ENCODE measurements around the gene TRERF1.

The TRERF1 gene

DNA sequence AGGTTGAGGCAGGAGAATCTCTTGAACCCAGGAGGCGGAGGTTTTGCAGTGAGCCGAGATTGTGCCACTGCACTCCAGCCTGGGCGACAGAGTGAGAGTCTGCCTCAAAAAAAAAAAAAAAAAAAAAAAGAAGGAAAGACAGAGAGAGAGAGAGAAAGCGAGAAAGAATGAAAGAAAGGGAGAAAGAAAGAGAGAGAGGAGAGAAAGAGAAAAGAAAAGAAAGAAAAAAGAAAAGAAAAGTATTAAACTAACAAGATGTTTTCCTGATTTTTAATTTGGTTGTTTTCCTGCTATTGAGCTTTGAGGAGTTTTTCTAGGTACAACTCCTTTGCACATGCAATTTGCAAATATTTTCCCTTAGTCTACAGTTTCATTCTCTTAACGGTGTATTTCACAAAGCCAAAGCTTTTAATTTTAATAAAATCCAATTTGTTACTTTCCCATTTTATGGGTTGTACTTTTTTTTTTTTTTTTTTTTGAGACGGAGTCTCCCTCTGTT lies 10.8 kb upstream of the TRERF1 start:
- H3K9ac ChIP-seq (ENCODE audit: low read depth, low read length), result no peak overlapping the region
- peaks cover 2% of the 10 kb centered on the region for H3K4me1 ChIP-seq (ENCODE audit: control insufficient read depth, insufficient read depth, low read length)
- peaks cover 3% of the 10 kb centered on the region for H3K9me3 ChIP-seq (ENCODE audit: control insufficient read depth, insufficient read depth, low read length)
- no peaks in the 10 kb centered on the region for H3K27me3 ChIP-seq (ENCODE audit: control insufficient read depth, insufficient read depth, low read length)
- H3K4me3 ChIP-seq (ENCODE audit: low read depth, low read length), result no peak overlapping the region
- H3K36me3 ChIP-seq (ENCODE audit: control insufficient read depth, insufficient read depth, low read length), result no peaks in the 10 kb centered on the region

DNA sequence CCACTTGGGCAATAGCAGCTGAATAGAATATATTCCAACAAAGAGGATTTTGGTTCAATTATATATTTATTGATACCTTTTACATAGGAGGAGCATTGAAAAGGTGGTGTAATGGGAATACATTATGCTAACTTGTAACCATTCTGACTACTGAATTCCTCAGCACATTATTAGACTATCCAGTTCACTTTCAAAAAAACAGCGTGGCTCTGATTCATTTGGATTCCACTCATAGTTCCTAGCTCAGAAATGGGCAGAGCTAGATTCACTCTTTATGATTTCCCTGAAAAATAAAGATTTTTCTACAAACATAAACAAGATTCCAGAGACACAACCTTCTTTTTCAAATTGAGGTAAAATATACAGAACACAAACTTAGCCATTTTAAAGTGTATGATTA lies 9.2 kb upstream of the TRERF1 start:
- no peaks in the 10 kb centered on the region for H3K36me3 ChIP-seq (ENCODE audit: control insufficient read depth, insufficient read depth, low read length)
- no peaks in the 10 kb centered on the region for H3K9me3 ChIP-seq (ENCODE audit: control insufficient read depth, insufficient read depth, low read length)
- no peaks in the 10 kb centered on the region for H3K27me3 ChIP-seq (ENCODE audit: control insufficient read depth, insufficient read depth, low read length)
- peaks cover 6% of the 10 kb centered on the region for H3K4me1 ChIP-seq (ENCODE audit: control insufficient read depth, insufficient read depth, low read length)
- no peak overlapping the region for H3K9ac ChIP-seq (ENCODE audit: low read depth, low read length)
- H3K4me3 ChIP-seq (ENCODE audit: low read depth, low read length), result no peak overlapping the region

DNA sequence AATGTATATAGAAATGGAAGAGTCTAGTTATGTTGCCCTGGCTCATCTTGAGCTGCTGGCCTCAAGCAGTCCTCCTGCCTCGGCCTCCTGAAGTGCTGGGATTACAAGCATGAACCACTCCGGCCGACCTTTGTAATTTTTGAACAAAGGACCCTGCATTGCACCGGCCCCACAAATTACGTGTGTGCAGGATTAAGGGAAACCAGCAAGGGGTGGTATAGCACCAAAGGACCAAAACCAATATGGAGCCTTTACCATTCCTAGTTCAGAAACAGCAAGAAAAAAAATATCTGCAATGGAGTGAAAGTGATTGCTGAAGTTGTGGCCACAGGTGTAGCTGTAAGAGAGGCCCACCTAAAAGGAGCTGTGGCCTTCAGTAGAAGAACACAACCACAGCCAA lies 8.2 kb upstream of the TRERF1 start:
- no peak overlapping the region for H3K9ac ChIP-seq (ENCODE audit: low read depth, low read length)
- no peaks in the 10 kb centered on the region for H3K36me3 ChIP-seq (ENCODE audit: control insufficient read depth, insufficient read depth, low read length)
- H3K4me3 ChIP-seq (ENCODE audit: low read depth, low read length), result no peak overlapping the region
- H3K9me3 ChIP-seq (ENCODE audit: control insufficient read depth, insufficient read depth, low read length), result no peaks in the 10 kb centered on the region
- H3K27me3 ChIP-seq (ENCODE audit: control insufficient read depth, insufficient read depth, low read length), result no peaks in the 10 kb centered on the region
- H3K4me1 ChIP-seq (ENCODE audit: control insufficient read depth, insufficient read depth, low read length), result peaks cover 11% of the 10 kb centered on the region

DNA sequence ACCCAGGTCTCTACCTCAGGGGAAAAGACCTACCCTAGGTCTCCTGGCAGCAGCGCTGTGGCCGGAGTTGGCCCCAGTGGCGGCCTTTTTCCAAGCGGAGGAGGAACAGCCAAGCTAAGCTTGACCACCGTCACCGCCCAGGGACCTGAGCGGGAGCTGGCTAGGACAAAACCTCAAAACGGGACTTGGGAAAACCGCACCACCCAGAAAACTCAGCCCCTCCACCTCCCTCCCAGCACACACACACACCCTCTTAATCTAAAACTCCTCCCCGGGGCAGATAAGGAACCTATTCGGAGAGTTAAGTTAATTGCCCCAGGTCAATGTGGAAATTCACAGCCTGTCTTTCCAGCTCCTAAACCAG lies 2.7 kb upstream of the TRERF1 start:
- Histone ChIP-seq H3K4me3 (ENCODE audit: low read depth, low read length) (peak overlapping the region; percentile 89), H3K36me3 (ENCODE audit: control insufficient read depth, insufficient read depth, low read length) (no peaks in the 10 kb centered on the region), H3K9ac (ENCODE audit: low read depth, low read length) (peak overlapping the region; percentile 50), H3K4me1 (ENCODE audit: control insufficient read depth, insufficient read depth, low read length) (peaks cover 13% of the 10 kb centered on the region), H3K27me3 (ENCODE audit: control insufficient read depth, insufficient read depth, low read length) (no peaks in the 10 kb centered on the region), H3K9me3 (ENCODE audit: control insufficient read depth, insufficient read depth, low read length) (no peaks in the 10 kb centered on the region)

DNA sequence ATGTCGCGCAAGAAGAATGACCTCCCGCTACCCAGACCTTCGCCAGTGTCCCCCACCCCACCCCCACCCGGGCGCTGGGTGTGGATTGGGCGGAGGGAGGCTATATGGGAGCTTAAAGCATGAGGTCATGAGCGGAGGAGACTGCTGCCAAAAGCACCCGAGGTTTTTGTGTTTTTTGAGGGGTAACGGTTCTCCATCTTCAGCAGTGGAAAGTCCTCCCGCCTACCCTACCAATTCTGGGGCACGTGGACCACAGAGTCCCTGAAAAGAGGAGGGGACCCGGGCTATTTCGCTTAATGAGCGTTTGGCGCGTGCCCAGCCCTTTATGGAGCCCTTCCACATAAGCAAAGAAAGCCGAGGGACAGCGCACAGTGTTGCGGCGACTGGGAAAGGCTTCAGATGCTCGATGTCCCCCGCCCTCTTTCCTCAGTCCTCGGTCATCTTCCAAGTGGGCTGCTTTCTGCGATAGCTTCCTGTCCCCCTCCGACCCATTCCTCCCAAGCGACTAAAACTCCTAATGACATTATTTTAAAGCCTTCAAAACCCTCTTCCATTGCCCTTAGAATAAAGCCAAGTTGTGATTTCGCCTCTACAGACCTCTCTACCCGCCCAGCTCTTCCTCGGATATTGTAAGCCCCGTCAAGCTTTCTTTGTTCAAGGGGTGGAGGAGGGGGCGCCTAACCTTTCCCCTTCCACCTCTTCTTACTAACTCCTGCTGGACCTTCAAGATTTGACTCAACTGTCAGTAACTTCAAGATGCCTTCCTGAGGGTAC lies 2.1 kb upstream of the TRERF1 start:
- Histone ChIP-seq H3K4me1 (ENCODE audit: control insufficient read depth, insufficient read depth, low read length) (peaks cover 18% of the 10 kb centered on the region), H3K9me3 (ENCODE audit: control insufficient read depth, insufficient read depth, low read length) (no peaks in the 10 kb centered on the region), H3K4me3 (ENCODE audit: low read depth, low read length) (peak overlapping the region; percentile 89), H3K27me3 (ENCODE audit: control insufficient read depth, insufficient read depth, low read length) (no peaks in the 10 kb centered on the region), H3K9ac (ENCODE audit: low read depth, low read length) (peak overlapping the region; percentile 50), H3K36me3 (ENCODE audit: control insufficient read depth, insufficient read depth, low read length) (no peaks in the 10 kb centered on the region)

DNA sequence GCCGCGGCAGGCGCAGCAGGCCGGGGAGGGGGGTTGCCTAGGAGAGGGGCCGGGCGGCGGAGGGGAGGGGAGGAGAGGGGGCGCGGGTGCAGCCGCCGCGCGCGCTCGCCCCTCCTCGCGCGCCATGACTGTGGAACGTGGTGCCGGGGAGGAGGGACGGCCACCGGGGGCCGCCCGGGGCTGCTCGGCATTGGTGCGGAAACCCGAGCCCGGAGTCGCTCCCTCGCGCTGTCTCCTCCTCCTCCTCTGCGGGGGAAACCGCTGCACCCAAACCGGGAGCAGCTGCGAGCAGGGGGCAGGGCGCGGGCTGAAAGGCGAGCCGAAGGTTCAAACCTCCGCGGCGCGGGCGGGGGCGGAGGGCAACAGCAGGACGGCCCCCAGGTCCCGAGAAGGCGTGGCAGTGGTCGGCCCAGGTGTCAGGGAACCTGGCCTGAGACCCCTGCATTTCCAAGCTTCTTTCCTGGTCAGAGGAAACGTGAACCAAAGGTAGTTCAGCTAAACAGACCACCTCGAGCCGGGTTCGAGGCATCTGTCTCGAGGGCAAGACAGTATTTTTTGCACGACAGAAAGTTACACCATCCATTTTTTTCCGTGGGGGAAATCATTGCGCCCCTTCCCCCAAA lies 1.4 kb upstream of the TRERF1 start:
- Histone ChIP-seq H3K9me3 (ENCODE audit: control insufficient read depth, insufficient read depth, low read length) (no peaks in the 10 kb centered on the region), H3K9ac (ENCODE audit: low read depth, low read length) (peak overlapping the region; percentile 91), H3K4me3 (ENCODE audit: low read depth, low read length) (peak overlapping the region; percentile 89), H3K4me1 (ENCODE audit: control insufficient read depth, insufficient read depth, low read length) (peaks cover 24% of the 10 kb centered on the region), H3K27me3 (ENCODE audit: control insufficient read depth, insufficient read depth, low read length) (no peaks in the 10 kb centered on the region), H3K36me3 (ENCODE audit: control insufficient read depth, insufficient read depth, low read length) (no peaks in the 10 kb centered on the region)

DNA sequence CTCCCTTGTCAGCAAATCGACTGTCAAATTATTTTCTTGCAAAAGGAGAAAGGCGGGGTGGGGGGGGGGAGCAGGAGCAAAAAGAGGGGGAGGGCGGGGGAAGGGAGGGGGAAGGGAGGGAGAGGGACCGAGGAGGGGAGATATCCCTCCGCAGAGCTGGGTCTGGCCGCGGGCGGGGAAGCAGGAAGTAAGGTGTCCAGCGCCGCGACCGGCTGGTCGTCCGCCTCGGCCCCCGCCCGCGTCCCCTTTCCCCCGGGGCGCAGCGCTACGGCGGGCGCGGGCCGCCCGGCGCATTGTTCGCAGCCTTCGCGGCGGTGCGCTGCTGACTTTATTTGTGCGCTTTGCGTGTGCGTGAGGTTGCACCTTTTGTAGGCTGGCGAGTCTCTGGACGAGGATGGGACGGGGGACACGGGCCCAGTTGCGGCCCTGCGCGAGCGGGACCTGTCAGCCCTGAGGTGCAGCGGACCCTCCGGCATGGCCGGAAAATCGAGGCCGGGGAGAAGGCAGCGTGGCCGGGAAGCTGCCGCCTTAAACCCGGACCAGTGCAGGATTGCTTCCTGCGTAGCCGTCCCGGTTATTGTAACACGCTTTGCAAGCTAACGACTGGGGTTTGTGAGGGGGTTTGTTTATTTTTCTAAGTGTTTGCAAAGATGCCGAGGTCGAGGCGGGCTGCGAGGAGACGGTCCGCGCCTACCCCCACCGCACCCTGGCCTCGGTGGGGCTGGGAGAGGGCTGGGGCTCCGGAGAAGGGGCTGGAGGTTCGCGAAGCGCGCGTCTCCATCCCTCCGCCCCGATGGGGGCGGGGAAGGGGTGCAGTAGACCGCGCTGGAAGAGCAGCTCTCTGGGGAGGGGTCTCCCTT lies 675 bp upstream of the TRERF1 start:
- Histone ChIP-seq H3K4me3 (ENCODE audit: low read depth, low read length) (peak overlapping the region; percentile 89), H3K4me1 (ENCODE audit: control insufficient read depth, insufficient read depth, low read length) (peaks cover 27% of the 10 kb centered on the region), H3K27me3 (ENCODE audit: control insufficient read depth, insufficient read depth, low read length) (no peaks in the 10 kb centered on the region), H3K9ac (ENCODE audit: low read depth, low read length) (peak overlapping the region; percentile 91), H3K36me3 (ENCODE audit: control insufficient read depth, insufficient read depth, low read length) (no peaks in the 10 kb centered on the region), H3K9me3 (ENCODE audit: control insufficient read depth, insufficient read depth, low read length) (no peaks in the 10 kb centered on the region)

GRCh38 chr6:42450477-42451332 lies 1.0 kb downstream of the TRERF1 start:
- peak overlapping the region; percentile 60 for H3K9ac ChIP-seq (ENCODE audit: low read depth, low read length)
- H3K4me3 ChIP-seq (ENCODE audit: low read depth, low read length), result peak overlapping the region; percentile 89
- H3K9me3 ChIP-seq (ENCODE audit: control insufficient read depth, insufficient read depth, low read length), result no peaks in the 10 kb centered on the region
- H3K27me3 ChIP-seq (ENCODE audit: control insufficient read depth, insufficient read depth, low read length), result no peaks in the 10 kb centered on the region
- H3K4me1 ChIP-seq (ENCODE audit: control insufficient read depth, insufficient read depth, low read length), result peaks cover 21% of the 10 kb centered on the region
- H3K36me3 ChIP-seq (ENCODE audit: control insufficient read depth, insufficient read depth, low read length), result no peaks in the 10 kb centered on the region

DNA sequence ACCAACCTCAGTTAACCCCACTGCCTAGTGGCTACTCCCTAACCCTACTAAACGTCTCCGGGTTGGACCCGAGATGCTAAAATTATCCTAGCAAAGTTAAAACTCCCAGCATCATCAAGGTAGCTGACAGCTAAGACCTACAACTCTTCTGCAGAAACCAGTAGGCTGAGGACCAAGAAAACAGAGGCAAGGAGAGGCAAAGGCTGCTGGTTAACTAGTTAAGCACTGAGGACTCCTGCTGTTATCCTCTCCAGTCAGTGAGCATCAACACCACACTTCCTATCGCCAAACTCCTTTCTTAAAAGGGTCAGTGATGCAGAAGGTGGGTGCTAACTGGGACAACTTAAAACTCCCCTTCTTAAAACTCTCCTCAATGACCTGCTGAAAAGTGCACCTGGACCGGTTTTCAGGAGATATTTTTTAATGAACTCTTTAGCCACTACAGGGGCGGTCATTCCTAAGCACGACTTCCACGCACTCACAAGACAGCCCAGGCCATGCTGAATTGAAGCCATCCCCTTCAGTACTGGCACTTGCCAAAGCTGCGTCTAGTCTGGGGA lies 1.7 kb downstream of the TRERF1 start:
- H3K27me3 ChIP-seq (ENCODE audit: control insufficient read depth, insufficient read depth, low read length), result no peaks in the 10 kb centered on the region
- H3K9ac ChIP-seq (ENCODE audit: low read depth, low read length), result peak overlapping the region; percentile 24
- H3K4me1 ChIP-seq (ENCODE audit: control insufficient read depth, insufficient read depth, low read length), result peaks cover 18% of the 10 kb centered on the region
- no peaks in the 10 kb centered on the region for H3K9me3 ChIP-seq (ENCODE audit: control insufficient read depth, insufficient read depth, low read length)
- peak overlapping the region; percentile 89 for H3K4me3 ChIP-seq (ENCODE audit: low read depth, low read length)
- H3K36me3 ChIP-seq (ENCODE audit: control insufficient read depth, insufficient read depth, low read length), result no peaks in the 10 kb centered on the region

GRCh38 chr6:42448927-42449659 lies 2.6 kb downstream of the TRERF1 start:
- Histone ChIP-seq H3K9me3 (ENCODE audit: control insufficient read depth, insufficient read depth, low read length) (no peaks in the 10 kb centered on the region), H3K27me3 (ENCODE audit: control insufficient read depth, insufficient read depth, low read length) (no peaks in the 10 kb centered on the region), H3K9ac (ENCODE audit: low read depth, low read length) (no peak overlapping the region), H3K4me3 (ENCODE audit: low read depth, low read length) (peak overlapping the region; percentile 89), H3K36me3 (ENCODE audit: control insufficient read depth, insufficient read depth, low read length) (no peaks in the 10 kb centered on the region), H3K4me1 (ENCODE audit: control insufficient read depth, insufficient read depth, low read length) (peaks cover 25% of the 10 kb centered on the region)
